ENCODE results near the gene STK32C. TPM values are rescaled to one million over a fixed set of nuclear protein-coding genes. Genes with fewer than 3 reads are reported as not detected.
A peak's percentile ranks its signal among the peaks of the same experiment; 100 is the strongest.
"Not testable (repeated sequence)": the region's sequence is repeated elsewhere in the genome, so short reads cannot be mapped to it uniquely, and the experiment has no call there.

Gene STK32C
- total RNA-seq, 1 donor from 2014 or later, result 7.0 TPM

DNA sequence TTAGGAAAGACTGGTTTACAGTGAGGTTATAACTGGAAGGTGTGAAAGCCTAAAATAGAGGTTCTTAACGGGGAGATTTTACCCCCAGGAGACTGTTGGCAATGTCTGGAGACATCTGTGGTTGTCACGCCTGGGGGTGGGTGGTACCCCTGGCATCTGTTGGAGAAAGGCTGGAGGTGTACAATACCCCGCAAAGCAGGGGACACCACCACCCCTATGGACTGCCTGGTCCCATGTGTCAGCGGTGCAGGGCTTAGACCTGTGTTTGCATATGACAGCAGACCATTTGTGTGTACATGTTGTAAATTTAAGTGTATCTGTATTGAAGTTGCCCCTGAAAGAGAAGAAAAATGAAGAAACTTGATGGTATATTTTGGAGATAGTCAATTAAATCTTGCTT is 34.0 kb upstream of the STK32C start:
- intact Hi-C loops (cut with DNase I), result no loop called here
- no peak for ATAC-seq

DNA sequence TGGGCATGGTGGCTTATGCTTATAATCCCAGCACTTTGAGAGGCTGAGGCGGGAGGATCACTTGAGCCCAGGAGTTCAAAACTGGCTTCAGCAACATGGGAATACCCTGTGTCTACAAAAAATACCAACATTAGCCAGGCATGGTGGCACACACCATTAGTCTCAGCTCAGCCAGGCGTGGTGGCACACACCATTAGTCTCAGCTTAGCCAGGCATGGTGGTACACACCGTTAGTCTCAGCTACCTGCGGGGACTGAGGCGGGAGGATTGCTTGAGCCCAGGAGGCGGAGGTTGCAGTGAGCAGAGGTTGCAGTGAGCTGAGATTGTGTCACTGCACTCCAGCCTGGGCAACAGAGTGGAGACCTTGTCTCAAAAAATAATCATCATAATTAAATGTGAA is 33.3 kb upstream of the STK32C start:
- DNase-seq (ENCODE audit: missing footprints) (no peak), ATAC-seq (no peak)
- intact Hi-C loops (cut with DNase I), result no loop called here

More for the DNA sequence above, 34.0 kb upstream of the STK32C start:
- DNase-seq (ENCODE audit: missing footprints), result no peak

DNA sequence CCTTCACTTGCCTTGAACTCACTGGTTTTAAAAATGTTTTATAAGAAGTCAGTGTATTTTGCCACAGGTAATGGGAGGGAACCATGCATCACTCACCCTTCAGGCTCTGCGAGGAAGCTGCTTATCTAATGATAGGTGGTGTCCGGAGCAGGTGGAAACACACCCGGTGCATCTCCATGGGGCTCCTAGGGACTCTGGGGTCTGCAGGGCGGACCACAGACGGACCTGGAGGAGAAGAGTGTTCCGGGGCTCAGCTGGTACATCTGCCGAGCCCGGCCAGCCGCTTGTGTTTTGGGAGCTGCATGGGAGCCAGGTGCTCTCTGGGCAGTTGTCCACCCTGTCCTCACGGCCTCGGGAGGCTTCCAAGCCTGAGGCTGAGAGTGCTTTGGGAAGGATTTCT is 31.5 kb upstream of the STK32C start:
- DNase-seq (ENCODE audit: missing footprints) (no peak), ATAC-seq (no peak)
- intact Hi-C loops (cut with DNase I), result loop anchor here (10.0 kb wide), 1 partner anchor 206 kb away; no protein-coding TSS in a partner anchor

DNA sequence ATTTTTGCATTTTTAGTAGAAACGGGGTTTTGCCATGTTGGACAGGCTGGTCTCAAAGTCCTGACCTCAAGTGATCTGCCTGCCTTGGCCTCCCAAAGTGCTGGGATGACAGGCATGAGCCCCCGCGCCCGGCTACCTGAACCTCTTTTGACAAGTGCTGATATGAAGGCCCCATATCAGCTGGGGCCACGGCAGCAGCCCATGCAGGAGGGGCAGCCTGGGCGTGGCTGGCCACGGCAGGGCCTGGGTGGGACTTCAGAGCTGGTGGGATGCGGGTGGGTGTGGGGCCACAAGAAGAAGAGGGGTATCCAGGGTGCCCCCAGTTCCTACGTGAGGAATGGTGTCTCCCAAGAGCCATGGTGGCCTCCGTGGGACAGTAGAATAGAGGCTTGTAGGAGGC is 31.1 kb upstream of the STK32C start:
- DNase-seq (ENCODE audit: missing footprints), result no peak
- ATAC-seq, result no peak
- intact Hi-C loops (cut with DNase I), result loop anchor here (10.0 kb wide), 1 partner anchor 206 kb away; no protein-coding TSS in a partner anchor

DNA sequence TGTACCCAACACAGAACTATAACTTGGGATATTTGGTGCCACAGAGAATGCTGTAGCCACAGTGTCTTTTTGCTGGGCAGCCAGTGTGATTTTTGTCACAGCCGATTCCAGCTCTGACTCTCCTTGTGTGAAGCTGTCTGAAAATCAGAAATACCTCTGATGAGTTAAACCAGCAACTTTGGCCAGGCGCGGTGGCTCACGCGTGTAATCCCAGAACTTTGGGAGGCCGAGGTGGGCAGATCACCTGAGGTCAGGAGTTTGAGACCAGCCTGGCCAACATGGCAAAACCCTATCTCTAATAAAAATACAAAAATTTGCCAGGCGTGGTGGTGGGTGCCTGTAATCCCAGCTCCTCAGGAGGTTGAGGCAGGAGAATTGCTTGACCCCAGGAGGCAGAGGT is 30.1 kb upstream of the STK32C start:
- not testable (repeated sequence) for ATAC-seq
- intact Hi-C loops (cut with DNase I), result loop anchor here (10.0 kb wide), 1 partner anchor 207 kb away; no protein-coding TSS in a partner anchor

DNA sequence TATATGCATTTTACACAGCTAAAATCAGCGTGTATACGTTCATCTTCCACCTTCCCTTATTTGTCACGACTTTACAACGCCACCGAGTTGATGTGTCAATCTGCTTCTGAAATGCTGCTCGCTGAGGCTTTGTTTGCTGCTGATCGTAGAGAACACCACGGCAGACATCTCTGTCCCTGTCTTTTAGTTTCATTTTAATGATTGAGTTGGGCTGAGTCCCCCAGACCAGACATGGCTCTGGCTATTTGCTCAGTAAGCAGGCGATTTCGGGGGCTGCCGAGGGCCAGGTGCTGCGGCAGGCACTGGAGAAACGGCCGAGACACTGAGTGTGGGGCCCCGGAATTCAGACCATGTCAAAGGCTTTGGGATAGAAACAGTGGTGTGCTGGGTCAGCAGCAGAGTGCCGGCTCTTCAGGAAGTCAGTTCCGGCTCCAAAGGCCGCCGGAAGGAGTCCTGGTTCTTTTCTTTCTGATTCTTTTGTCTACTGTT is 29.2 kb upstream of the STK32C start:
- no peak for DNase-seq (ENCODE audit: missing footprints)
- no peak for ATAC-seq
- intact Hi-C loops (cut with DNase I), result loop anchor here (1.0 to 10.0 kb wide), 2 partner anchors 29 to 208 kb away; no protein-coding TSS in a partner anchor

More for the DNA sequence above, 30.1 kb upstream of the STK32C start:
- DNase-seq (ENCODE audit: missing footprints), result not testable (repeated sequence)

DNA sequence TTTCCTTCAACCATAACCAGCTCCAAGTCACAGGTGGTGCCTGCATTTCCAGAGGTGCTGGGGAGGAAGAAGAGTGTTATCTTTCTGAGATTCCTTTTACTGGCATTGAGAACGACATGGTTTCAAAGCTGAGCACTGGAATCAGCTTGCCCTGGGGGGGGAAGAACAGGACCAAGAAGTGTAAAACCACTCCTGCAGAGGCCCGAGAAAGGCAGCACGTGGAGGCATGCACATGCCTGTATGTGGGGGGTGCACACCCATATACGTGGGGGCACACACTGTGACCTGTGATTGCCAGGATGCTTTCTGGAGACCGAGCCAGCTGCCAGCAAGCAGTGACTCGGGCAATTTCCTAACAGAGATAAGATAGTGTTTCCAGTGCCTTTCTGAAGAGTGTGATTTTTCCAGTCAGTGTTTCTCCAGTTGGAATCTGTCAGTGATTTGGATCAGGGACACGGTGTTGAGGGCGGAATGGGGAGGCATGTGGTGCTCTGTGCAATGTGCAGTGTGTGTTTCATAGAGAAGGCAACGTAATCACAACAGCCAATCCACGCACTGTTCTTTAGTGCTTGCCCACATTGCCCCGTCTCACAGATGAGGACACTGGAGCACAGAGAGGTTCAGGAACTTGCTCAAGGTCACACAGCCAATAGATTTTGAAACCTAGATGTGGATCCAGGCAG is 28.5 kb upstream of the STK32C start:
- ATAC-seq, result peak; percentile 20
- intact Hi-C loops (cut with DNase I), result loop anchor here (1.0 to 10.0 kb wide), 2 partner anchors 28 to 209 kb away; no protein-coding TSS in a partner anchor
- no peak for DNase-seq (ENCODE audit: missing footprints)

DNA sequence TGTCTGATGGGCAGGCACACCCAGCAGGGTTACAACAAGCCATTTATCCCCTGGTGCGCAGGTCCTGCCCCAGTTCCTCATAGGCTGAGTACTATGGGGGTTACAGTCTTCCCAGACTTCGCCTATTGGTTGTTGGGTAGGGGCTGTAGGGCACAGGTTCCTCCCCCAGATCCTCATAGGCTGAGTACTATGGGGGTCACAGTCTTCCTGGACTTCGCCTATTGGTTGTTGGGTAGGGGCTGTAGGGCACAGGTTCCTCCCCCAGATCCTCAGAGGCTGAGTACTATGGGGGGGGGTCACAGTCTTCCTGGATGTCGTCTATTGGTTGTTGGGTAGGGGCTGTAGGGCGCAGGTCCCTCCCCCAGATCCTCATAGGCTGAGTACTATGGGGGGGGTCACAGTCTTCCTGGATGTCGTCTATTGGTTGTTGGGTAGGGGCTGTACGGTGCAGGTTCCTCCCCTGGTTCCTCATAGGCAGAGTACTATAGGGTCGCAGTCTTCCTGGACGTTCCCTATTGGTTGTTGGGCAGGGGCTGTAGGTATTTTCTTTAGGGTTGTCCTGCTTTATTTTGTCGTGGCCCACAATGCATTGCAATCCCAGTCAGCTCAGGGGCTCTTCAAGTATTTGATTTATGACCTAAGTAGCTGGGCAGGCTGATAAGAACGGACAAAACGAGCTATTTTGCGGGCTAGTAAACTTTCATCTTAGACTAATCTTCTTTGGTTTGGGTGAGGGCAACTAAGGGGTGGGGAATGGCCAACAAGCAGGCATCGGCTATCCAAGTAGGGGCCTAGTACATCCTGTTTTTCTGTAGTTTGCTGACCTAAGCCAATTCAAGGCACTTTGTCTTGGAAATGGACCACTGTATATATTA is 27.7 kb upstream of the STK32C start:
- DNase-seq (ENCODE audit: missing footprints), result no peak
- ATAC-seq, result no peak
- intact Hi-C loops (cut with DNase I), result loop anchor here (1.0 to 10.0 kb wide), 2 partner anchors 27 to 209 kb away; no protein-coding TSS in a partner anchor

DNA sequence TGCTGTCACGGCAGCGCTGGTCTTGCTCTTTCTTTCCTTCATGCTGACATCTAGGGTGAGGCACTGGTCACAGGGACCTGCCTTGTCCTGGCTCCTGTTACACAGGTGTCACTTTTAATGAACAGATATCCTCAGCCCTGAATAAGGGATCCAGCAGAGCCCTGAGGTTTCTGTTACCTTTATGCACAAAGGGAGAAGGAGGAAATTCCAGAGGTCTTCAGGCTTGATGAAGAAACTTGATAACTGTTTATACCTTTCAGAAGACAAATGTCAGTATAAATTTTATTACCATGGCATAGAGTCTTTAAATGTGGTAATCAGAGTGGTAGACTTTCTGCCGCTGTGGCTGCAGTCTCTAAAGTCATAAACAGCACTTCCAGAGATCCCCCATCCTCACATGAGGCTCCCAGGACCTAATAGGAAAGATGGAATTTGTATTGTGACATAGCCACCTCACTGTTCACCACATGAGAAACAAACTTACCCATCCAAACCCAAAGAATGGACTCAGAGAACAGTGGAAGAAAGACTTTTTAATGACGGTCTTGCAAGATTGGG is 27.0 kb upstream of the STK32C start:
- DNase-seq (ENCODE audit: missing footprints), result no peak
- intact Hi-C loops (cut with DNase I), result loop anchor here (10.0 kb wide), 1 partner anchor 210 kb away; no protein-coding TSS in a partner anchor
- ATAC-seq, result no peak

DNA sequence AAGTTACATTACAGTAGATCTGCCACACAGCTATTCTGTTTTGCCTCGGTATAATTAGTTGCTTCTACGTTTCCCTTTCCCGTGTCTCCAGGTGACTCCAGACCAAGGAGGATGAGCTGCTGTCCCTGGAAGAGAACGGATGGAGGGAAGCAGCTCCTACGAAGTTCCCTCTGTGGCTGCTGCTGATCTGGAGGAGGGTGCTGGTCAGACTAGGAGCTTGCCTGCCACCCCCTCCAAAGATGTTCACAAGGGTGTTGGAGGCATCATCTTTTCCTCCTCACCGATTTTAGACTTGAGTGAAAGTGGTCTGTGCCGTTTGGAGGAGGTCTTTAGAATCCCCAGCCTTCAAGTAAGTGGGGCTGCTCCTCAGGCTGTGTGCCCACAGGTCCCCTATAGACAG is 25.6 kb upstream of the STK32C start:
- DNase-seq (ENCODE audit: missing footprints), result no peak
- no peak for ATAC-seq
- intact Hi-C loops (cut with DNase I), result loop anchor here (2.0 to 10.0 kb wide), 2 partner anchors 61 to 211 kb away; no protein-coding TSS in a partner anchor

DNA sequence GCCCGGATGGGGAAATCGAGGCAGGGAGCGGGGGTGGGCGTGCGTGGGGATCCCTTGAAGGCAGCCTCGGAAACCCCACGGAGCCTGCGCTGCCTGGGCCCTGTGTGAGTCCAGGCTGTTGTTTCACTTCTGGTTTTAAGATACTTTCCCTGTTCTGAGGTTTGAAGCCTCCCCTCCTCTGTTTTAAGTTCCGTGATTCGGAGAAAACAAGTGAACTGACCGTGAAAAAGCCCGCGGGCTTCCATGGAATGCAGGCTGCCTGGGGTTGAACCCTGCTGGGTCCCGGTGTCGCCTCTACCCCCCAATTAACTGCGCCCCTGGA is 24.6 kb upstream of the STK32C start:
- ATAC-seq (no peak), DNase-seq (ENCODE audit: missing footprints) (no peak)
- intact Hi-C loops (cut with DNase I), result loop anchor here (2.0 to 10.0 kb wide), 2 partner anchors 62 to 212 kb away; no protein-coding TSS in a partner anchor

DNA sequence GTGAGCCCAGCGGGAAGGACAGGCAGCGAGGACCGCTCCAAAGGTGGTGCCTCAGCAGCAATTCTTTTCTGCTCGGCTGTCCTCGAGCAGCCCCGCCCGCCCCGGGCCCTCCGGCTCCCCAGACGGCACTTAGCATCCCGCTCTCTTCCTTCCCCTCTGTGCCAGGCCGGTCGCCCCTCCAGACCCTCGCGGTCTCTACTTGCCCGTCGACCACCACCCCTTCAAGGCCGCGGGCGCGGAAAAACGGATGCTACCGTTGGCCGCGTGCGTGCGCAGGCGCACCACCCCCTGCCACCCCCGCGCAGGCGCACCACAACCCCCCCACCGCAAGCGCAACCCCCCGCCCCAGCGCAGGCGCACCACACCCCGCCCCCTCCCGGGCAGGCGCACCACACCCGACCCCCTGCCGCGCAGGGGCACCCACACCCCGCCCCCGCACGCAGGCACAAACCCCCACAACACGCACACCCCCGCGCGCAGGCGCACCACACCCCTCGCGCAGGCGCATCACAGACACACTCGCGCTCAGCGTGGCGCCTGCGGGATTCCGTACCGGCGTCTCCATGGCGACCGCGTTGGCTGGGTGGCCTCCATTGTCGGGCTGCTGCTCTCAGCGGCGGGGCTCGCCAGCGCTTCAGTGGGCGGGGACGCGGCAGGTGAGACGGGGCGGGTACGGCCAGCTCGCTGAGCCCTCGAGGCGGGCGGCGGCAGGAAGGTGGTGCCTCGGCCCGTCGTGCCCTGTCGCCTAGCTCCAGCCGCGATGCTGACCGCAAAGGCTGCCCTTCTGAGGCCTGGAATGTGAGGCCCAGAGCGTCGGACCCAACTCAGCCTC is 24.1 kb upstream of the STK32C start, which contains the start of gene LRRC27:
TSS of gene LRRC27 (plus strand) at position 593 of the 832 bp plus-strand sequence. CDS start 1,332 bp downstream, outside the sequence.
- intact Hi-C loops (cut with DNase I), result loop anchor here (2.0 to 10.0 kb wide), 3 partner anchors 21 to 213 kb away; no protein-coding TSS in a partner anchor
- peak; percentile 99 for DNase-seq (ENCODE audit: missing footprints)
- peak; percentile 95 for ATAC-seq

DNA sequence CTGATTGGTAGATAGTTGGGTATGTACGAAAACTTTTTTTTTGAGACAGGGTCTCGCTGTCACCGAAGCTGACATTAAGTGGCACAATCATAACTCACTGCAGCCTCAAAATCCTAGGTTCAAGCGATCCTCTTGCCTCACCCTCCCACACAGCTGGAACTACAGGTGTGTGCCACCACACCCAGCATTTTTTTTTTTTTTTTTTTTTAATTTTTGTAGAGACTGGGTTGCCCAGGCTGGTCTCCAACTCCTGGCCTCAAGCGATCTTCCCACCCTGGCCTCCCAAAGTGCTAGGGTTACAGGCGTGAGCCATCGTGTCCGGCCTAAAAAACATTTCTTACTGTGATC is 22.7 kb upstream of the STK32C start:
- intact Hi-C loops (cut with DNase I), result loop anchor here (2.0 to 10.0 kb wide), 2 partner anchors 20 to 214 kb away; no protein-coding TSS in a partner anchor
- ATAC-seq (no peak), DNase-seq (ENCODE audit: missing footprints) (no peak)

DNA sequence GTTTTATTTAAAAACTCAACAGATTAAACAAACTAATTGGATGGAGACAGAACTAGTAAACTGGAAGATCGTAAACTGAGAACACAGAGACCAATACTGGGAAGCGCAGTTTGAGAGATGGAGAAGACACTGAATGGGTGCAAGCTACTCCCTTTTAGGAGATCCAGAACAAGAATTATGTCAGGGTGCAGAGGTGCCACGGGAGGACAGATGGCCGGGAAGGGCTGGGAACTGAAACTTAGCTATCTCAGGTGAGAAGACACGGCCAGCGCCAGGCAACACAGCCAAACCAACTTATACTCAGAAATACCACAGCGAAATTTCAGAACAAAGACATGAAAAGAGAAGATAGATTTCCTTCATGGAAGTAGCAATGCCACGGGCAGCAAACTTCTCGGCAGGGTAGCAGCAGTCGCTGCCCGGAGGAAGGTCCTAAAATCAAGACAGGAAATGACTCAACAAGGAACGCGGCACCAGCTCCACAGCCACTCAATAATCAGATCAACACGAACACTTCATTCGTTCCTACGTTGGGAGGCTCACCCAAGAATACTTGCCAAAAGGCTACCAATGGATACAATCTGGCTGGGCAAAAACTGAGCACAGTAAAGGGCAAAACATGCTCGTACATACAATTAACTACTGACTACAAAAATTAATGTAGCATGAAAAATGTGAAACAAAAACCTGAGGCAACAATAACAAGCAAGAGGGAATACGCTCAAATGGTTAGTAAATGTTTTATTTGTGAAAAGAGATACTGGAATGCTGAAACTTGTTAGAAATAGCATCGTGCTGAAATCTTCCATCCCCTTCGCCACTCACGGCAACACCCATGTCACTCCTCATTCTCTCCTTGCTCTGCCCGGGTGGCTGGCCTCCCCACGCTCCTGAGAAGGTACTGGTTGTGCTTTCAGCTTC is 22.1 kb upstream of the STK32C start:
- DNase-seq (ENCODE audit: missing footprints) (no peak), ATAC-seq (no peak)

DNA sequence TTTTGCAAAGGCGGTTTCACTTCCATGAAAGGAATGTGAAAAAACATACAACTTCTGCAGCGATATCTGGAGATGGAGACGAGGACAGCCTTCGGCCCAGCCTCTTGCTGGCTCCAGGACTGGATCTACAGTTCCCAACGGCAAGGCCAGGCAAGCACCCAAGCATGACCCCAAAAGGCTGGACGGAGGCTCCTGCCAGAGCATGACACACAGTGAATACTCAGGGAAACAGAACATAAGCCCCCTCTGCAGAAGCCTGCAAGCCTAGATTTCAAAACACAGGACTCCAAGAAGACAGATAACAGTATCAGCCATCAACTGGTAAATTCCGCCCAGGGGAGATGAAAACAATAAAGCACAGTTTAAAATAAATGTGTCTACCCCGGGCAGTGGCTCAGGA is 21.0 kb upstream of the STK32C start:
- intact Hi-C loops (cut with DNase I), result no loop called here
- DNase-seq (ENCODE audit: missing footprints), result peak; percentile 90
- ATAC-seq, result peak; percentile 64

More for the DNA sequence above, 22.1 kb upstream of the STK32C start:
- intact Hi-C loops (cut with DNase I), result loop anchor here (2.0 to 10.0 kb wide), 2 partner anchors 19 to 215 kb away; no protein-coding TSS in a partner anchor

DNA sequence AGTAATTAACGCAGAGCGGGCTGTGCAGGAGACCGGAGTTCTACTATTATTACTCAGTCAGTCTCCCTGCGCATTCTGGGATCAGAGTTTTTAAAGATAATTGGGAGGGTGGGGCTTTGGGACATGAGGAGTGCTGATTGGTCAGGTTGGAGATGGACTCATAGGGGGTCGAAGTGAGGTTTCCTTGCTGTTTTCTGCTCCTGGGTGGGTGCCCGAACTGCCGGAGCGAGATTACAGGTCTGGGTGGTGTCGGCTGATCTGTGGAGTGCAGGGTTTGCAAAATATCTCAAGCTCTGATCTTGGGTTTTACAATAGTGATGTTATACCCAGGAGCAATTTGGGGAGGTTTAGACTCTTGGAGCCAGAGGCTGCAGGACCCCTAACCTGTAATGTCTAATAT is 20.4 kb upstream of the STK32C start:
- ATAC-seq (no peak), DNase-seq (ENCODE audit: missing footprints) (no peak)
- intact Hi-C loops (cut with DNase I), result no loop called here

DNA sequence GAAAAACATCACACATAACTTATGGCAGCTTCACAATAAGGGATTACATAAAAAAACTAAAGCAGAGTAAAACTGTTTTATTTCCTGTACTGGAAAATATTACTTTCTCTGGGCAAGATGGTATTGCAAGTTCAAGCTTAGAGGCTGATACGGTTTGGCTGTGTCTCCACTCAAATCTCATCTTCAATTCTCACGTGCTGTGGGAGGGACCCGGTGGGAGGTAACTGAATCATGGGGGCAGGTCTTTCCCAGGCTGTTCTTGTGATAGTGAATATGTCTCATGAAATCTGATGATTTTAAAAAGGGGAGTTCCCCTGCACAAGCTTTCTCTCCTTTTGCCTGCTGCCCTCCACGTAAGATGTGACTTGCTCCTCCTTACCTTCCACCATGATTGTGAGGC is 19.2 kb upstream of the STK32C start:
- intact Hi-C loops (cut with DNase I), result no loop called here
- ATAC-seq (no peak), DNase-seq (ENCODE audit: missing footprints) (no peak)
